Stimulated activated CD4-positive, alpha-beta T cell treated with anti-CD3 and anti-CD28 coated beads, Interleukin-15, amount 100 ng/mL, for 1 hour (primary cell): ENCODE measurements around the gene POU2AF2.
"Not testable (repeated sequence)": the region's sequence is repeated elsewhere in the genome, so short reads cannot be mapped to it uniquely, and the experiment has no call there.

Experiments used
- DNase-seq, 2 donors: peaks; one replicate each; pipeline ENCODE4 v3.0.0-alpha.2; 2020; ENCODE audit warnings: low read depth in 1 of 2, low spot score in 1 of 2

POU2AF2 gene

GRCh38 chr11:111253630-111254029 is 8.1 kb downstream of the POU2AF2 start:
- DNase-seq = no peak

GRCh38 chr11:111258046-111258445 is 12.5 kb downstream of the POU2AF2 start:
- DNase-seq = no peak

GRCh38 chr11:111259896-111260295 is 14.4 kb downstream of the POU2AF2 start:
- no peak for DNase-seq

GRCh38 chr11:111260811-111261210 is 15.3 kb downstream of the POU2AF2 start:
- no peak for DNase-seq

GRCh38 chr11:111264646-111265045 is 19.1 kb downstream of the POU2AF2 start:
- no peak for DNase-seq

- no peak for DNase-seq
These were observed 19.9 kb downstream of the POU2AF2 start for GRCh38 chr11:111265421-111265820.

- DNase-seq = not testable (repeated sequence)
These were observed 22.8 kb downstream of the POU2AF2 start for GRCh38 chr11:111268303-111268702.

- no peak for DNase-seq
These were observed 23.8 kb downstream of the POU2AF2 start for GRCh38 chr11:111269146-111269868.

GRCh38 chr11:111272420-111272819 is 26.9 kb downstream of the POU2AF2 start:
- DNase-seq = no peak

GRCh38 chr11:111282562-111283075 is 37.1 kb downstream of the POU2AF2 start:
- DNase-seq = no peak

GRCh38 chr11:111283945-111284481 is 38.5 kb downstream of the POU2AF2 start:
- no peak for DNase-seq

- DNase-seq = no peak
These were observed 39.9 kb downstream of the POU2AF2 start for GRCh38 chr11:111285189-111286091.

GRCh38 chr11:111291764-111292163 is 46.2 kb downstream of the POU2AF2 start:
- DNase-seq = no peak

- not testable (repeated sequence) for DNase-seq
These were observed 46.9 kb downstream of the POU2AF2 start for GRCh38 chr11:111292408-111292807.

- no peak for DNase-seq
These were observed 50.7 kb downstream of the POU2AF2 start for GRCh38 chr11:111296196-111296595.

GRCh38 chr11:111297696-111298095 is 52.2 kb downstream of the POU2AF2 start:
- no peak for DNase-seq

GRCh38 chr11:111298413-111299100 is 53.0 kb downstream of the POU2AF2 start, which contains the start of gene POU2AF3:
POU2AF3 (plus strand) TSS chr11:111298546; CDS start chr11:111298582, 36 bp downstream.
- no peak for DNase-seq

- no peak for DNase-seq
These were observed 53.8 kb downstream of the POU2AF2 start for GRCh38 chr11:111299101-111300026.

GRCh38 chr11:111300569-111300968 is 55.0 kb downstream of the POU2AF2 start:
- DNase-seq = no peak
